HG03442 (cell line): ENCODE measurements around the gene SPEF2.

Experiments
- ATAC-seq: cut with Tn5 transposase; IDR thresholded peaks from one replicate; pipeline ENCODE4 v1.9.1; 2021; ENCODE audit warnings: mild to moderate bottlenecking, moderate library complexity; ENCODE audit not compliant: unreplicated experiment

The SPEF2 gene

DNA sequence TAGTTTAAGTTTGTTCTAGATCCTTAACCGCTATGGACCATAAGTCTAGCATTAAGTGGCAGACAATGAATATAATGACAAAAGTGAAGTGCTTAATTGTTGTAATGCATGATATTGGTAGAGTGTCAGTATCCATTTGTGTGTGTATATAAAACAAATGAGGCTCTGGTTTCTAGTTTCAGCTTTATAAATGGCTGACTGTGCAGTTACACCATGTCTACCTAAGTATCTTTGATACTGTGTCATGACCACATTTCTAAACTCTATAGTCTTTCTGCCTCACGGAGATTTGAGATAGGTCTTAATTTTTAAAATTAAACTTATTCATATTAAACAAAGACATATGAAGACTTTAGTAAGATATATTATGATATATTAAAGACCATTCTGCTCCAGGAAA lies 92.0 kb downstream of the SPEF2 start:
- no peak for ATAC-seq

DNA sequence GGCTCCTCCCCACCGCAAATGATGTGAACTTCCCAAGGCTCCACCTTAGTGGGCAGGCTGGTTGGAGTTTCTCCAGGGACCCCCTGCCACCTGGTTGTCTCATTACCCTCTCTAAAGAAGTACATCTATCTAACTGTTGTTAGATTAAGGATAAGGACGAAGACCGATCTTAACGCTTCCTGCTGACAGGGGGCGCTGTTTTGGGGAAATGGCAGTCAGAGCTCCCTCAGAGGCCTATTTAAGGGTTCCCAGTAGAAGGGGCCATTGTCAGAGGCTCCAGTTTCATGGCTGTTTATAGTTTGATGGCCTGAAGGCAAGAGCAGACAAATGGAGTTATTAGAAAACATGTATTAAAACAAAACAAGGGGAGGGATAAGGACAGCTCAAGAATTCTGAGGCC lies 100.1 kb downstream of the SPEF2 start:
- ATAC-seq, result no peak

DNA sequence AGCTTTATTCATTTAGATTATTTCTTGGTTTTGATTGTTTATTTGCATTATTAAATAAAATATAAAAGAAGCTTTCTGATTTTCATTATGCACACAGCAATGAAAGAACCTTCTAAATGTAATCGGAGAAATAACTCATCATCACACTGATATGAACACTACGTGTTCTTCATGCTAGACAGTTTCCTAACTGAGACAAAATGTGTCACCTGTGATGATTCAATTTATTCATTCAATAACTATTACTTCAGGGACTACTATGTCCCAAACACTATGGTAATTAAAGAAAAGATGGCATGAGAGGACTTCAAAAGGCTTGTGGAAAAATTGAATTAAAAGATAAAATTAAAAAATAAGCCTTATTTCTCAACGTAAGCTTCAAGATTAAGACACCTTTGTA lies 118.1 kb downstream of the SPEF2 start:
- no peak for ATAC-seq

DNA sequence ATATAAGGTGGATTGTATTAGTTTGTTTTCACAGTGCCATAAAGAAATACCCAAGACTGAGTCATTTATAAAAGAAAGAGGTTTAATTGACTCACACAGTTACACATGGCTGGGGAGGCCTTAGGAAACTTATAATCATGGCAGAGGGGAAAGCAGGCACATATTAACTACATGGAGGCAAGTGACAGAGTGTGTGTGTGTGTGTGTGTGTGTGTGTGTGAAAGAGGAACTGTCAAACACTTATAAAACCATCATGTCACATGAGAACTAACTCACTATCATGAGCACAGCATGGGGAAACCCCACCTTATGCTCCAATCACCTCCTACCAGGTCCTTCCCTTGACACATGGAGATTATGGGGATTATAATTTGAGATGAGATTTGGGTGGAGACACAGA lies 118.6 kb downstream of the SPEF2 start:
- ATAC-seq, result no peak

DNA sequence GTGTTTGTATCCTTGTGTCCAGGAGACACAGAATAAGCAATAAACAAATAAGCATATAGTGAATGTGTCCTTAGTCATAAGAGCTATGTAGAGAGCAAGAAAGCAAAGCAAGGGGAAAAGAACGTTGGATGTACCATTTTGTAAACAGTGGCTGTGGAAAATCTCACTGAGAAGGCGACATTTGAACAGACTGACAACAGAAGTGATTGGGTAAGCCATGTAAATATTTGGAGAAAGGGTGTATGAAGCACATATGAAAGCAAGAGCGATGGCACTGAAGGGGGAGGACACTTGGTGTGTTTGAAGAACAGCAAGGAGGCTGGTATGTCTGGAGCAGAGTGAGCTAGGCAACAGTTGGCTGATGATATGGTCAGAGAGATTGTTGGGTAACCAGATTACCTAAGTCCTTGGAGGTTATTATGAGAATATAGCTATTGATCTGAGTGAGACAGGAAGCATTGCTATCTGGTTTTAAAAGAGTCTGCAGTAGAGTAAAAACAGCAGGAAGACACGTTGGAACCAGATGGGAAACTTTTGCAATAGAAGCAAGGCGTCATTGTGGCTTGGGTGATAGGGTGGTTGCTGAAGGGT lies 123.6 kb downstream of the SPEF2 start:
- ATAC-seq, result no peak

- ATAC-seq, result no peak
Observed at GRCh38 chr5:35741971-35742370, 124.3 kb downstream of the SPEF2 start.

GRCh38 chr5:35743644-35744043 lies 126.0 kb downstream of the SPEF2 start:
- no peak for ATAC-seq

- ATAC-seq, result no peak
Observed at GRCh38 chr5:35745193-35745592, 127.5 kb downstream of the SPEF2 start.

- no peak for ATAC-seq
Observed at GRCh38 chr5:35745660-35746059, 128.0 kb downstream of the SPEF2 start.

- no peak for ATAC-seq
Observed at GRCh38 chr5:35752012-35752411, 134.3 kb downstream of the SPEF2 start.

DNA sequence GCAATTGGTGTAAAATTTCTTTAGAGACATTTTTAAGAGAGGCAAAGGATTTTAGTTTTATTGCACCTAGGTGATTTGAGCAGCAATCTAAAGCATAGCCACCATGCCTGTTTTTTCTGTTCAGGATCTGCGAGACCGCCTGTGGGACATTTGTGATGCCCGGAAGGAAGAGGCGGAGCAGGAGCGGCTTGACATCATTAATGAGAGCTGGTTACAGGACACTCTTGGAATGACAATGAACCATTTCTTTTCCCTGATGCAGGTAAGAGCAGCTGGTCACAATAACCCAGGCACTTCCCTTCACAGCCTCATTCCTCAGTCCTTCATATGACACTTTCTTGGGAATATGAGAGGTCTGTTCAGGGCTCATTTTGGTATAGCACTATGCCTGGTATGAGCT lies 135.8 kb downstream of the SPEF2 start:
- no peak for ATAC-seq

DNA sequence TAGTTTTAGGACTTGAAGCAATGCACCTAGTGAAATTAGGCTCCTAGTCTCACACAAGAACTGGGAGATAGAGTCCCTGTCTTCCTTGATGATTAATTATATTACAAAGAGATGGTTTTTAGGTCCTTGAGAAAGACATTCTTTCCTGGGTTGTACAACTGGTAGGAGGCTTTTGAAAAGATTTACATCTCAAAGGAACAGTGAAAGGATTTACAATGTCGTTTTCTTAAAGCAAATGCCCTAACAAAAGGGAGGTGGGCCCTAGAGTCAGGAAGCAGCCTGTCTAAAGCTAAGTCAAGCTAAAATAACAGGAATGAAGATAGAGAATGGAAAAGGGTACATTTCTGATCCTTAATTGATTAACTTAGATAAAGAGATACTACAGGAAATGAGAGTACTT lies 136.8 kb downstream of the SPEF2 start:
- ATAC-seq, result no peak

DNA sequence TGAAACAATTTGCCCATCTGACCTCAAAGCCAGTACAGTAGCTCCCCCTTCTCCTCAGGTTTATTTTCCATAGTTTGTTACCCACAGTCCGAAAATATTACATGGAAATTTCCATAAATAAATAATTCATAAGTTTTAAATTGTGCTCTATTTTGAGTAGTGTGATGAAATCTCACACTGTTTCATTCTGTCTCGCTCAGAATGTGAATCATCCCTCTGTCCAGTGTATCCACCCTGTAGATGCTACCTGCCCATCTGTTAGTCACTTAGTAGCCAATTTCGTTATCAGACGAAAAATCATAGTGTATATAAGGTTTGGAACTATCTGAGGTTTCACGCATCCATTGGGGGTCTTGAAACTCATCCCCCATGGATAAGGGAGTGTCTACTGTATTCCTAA lies 138.3 kb downstream of the SPEF2 start:
- ATAC-seq, result no peak

DNA sequence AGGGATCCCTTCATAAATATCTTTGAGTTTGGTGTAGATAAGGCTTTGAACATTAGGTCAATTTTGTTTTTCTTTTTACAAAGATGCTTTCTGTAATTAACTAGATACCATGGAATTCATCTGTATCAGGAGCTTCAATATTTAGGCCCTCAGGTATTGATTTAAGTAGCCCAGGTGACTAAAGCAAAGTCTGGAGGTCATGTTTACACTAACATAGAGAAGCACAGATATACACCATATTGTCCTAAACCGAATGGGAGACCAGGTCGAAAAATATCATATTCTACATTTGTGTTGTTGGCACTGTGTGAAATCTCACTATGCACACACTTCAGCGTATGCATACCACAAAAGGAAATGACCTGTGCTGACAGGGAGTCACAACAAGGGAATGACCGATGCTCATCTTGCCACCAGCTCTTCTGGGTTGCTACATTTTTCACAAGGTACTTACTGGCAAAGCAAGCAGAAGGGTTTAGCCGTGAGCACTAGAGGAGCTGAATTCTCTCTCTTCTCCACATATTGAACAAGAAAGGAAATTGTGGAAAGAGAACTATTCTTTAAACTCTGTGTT lies 140.6 kb downstream of the SPEF2 start:
- no peak for ATAC-seq

DNA sequence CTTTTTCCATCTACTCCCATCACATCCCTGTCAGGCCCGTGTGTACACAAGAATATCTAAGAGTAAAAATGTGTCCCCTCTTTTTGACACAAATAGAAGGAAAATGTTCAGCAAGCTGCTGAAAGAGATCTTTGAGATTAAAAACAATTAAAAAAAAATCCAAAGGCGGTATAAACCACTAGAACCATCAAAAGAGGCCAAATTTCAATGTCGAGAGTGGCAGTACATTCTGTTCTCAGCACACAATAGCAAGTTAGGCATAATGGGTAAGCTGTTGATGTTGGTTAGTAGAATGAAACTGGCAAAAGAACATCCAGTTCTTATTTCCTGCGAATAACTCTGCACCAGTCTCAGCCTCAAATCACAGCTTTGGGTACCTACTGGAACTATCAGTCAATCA lies 143.9 kb downstream of the SPEF2 start:
- no peak for ATAC-seq

- ATAC-seq, result no peak
Observed at GRCh38 chr5:35762368-35762767, 144.7 kb downstream of the SPEF2 start.

DNA sequence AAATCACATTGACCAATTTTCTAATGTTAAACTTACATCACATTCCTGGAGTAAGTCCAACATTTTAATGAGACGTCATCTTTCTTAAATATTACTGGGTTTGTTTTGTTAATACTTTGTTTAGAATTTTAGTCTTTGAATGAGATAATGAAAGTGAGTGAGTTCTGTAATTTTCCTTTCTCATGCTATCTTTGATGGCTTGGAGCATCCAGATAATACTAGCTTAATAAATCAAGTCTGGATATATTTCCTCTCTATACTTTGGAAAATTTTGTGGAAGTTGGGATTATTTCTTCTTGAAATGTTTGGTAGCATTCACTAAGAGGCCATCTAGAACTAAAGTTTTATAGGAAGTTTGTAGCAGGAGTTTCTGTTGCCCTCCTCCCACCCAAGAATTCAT lies 148.3 kb downstream of the SPEF2 start:
- ATAC-seq, result no peak

- no peak for ATAC-seq
Observed at GRCh38 chr5:35771300-35771699, 153.6 kb downstream of the SPEF2 start.

DNA sequence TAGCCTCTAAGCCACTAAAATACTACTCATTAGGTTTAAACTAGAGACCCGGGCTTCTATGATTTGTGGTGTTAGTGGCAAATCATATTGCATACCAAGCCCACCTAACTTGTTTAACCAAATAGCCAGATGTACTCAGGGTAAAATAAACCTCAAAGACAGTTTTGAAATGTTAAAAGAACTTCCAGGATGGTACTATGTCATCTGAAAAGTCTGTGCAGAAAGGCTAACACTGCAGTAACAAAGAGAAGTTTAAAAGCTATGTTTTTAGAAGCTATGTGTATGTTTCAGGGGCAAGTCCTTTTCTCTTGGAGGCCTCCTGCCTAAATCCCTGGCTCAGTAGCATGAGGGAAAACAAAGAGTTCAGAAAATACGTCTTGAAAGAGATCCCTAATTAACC lies 154.2 kb downstream of the SPEF2 start:
- ATAC-seq, result no peak

DNA sequence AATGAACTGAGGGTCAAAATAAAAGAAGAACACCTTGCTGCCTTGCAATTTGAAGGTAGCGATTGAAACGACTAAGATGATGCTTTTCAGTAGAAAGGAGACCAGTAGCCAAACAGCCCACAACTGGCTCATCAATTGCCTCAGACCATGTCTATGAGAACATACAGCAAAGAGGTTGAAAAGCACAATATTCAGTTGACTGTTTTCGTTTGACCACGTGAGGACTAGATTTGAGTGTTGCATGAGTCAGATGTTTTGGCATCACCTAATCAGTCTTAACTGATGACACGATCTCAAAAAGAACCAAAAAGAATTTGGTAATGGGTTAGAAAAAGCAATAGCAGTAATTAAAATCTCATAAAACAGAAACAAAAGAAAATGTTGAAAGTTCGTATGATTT lies 156.3 kb downstream of the SPEF2 start:
- no peak for ATAC-seq

GRCh38 chr5:35776757-35777156 lies 159.1 kb downstream of the SPEF2 start:
- ATAC-seq, result no peak

- ATAC-seq, result peak; percentile 66
Observed at GRCh38 chr5:35777358-35778087, 159.9 kb downstream of the SPEF2 start.
